GM23338 (cell line): ENCODE results near the gene CCNYL1.

Source experiments
- CREB1 ChIP-seq: fragments of 250-450 bp; sonication (Bioruptor Pico); IDR thresholded peaks from 2 replicates; pipeline ENCODE4 v1.5.0; 2020; ENCODE audit warnings: low read depth, mild to moderate bottlenecking, moderate library complexity
- EZH2 ChIP-seq: fragments of 200-600 bp; sonication (generic); IDR thresholded peaks from one replicate; pipeline ENCODE4 v1.8.0; 2017; ENCODE audit warnings: antibody characterized with exemption, mild to moderate bottlenecking, low read depth; ENCODE audit not compliant: unreplicated experiment
- EZH2phosphoT487 ChIP-seq: fragments of 200-600 bp; sonication (generic); IDR thresholded peaks from one replicate; pipeline ENCODE4 v1.8.1; 2018; ENCODE audit warnings: antibody characterized with exemption; ENCODE audit not compliant: unreplicated experiment
- JUNB ChIP-seq: IDR thresholded peaks from one replicate; pipeline ENCODE4 v1.6.1; 2016; ENCODE audit warnings: antibody characterized with exemption; ENCODE audit not compliant: unreplicated experiment
- POLR2AphosphoS5 ChIP-seq: IDR thresholded peaks from 2 replicates; pipeline ENCODE4 v1.6.1; 2016; ENCODE audit warnings: antibody characterized with exemption, low read depth
- STAT1 ChIP-seq: IDR thresholded peaks from one replicate; pipeline ENCODE4 v1.6.1; 2016; ENCODE audit warnings: antibody characterized with exemption; ENCODE audit not compliant: unreplicated experiment
- ZNF114 ChIP-seq: fragments of 250-450 bp; sonication (Bioruptor Pico); IDR thresholded peaks from 2 replicates; pipeline ENCODE4 v1.5.0; 2020; ENCODE audit warnings: mild to moderate bottlenecking, moderate library complexity
- TF ChIP-seq, protein P1 (sequence below), 2 experiments: fragments of 200-600 bp in 1 of 2; sonication (generic) in 1 of 2; conservative IDR thresholded peaks; 2 replicates each; pipeline versions ENCODE4 v1.5.1 to v1.6.1; 2016 to 2017; ENCODE audit warnings: antibody characterized with exemption in 2 of 2, low read depth in 2 of 2, mild to moderate bottlenecking in 2 of 2, moderate library complexity in 1 of 2
- TF ChIP-seq, protein P2 (sequence below): IDR thresholded peaks from 2 replicates; pipeline ENCODE4 v1.6.1; 2016; ENCODE audit warnings: antibody characterized with exemption
- TF ChIP-seq, protein P3 (sequence below): IDR thresholded peaks from one replicate; pipeline ENCODE4 v1.6.1; 2018; ENCODE audit warnings: antibody characterized with exemption; ENCODE audit not compliant: unreplicated experiment

DNA sequence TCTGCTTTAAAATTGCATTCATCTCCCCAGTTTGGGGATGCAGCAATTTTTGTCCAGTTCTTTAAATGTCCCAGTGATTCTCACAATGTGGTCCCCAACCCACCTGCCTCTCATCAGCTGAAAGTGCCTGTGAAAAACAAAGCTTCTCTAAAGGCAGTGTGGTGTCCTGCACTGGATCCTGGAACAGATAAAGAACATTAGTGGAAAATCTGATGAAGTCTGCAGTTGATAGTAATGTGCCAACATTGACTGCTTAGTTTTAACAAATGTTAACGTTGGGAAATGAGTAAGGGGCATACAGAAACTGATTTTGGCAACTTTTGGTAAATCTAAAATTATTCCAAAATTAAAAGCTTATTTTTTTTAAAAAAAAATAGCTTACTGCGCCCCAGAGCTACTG is 49.0 kb downstream of the CCNYL1 start:
- TF ChIP-seq, protein P1, sequence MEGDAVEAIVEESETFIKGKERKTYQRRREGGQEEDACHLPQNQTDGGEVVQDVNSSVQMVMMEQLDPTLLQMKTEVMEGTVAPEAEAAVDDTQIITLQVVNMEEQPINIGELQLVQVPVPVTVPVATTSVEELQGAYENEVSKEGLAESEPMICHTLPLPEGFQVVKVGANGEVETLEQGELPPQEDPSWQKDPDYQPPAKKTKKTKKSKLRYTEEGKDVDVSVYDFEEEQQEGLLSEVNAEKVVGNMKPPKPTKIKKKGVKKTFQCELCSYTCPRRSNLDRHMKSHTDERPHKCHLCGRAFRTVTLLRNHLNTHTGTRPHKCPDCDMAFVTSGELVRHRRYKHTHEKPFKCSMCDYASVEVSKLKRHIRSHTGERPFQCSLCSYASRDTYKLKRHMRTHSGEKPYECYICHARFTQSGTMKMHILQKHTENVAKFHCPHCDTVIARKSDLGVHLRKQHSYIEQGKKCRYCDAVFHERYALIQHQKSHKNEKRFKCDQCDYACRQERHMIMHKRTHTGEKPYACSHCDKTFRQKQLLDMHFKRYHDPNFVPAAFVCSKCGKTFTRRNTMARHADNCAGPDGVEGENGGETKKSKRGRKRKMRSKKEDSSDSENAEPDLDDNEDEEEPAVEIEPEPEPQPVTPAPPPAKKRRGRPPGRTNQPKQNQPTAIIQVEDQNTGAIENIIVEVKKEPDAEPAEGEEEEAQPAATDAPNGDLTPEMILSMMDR (conservative IDR thresholded peaks at IDR 0.05; ENCODE audit: low read depth in 2 of 2) = no peak
- TF ChIP-seq EZH2 (no peak), POLR2AphosphoS5 (no peak), EZH2phosphoT487 (no peak), STAT1 (no peak), JUNB (no peak), CREB1 (CRISPR knock-in tag) (no peak), ZNF114 (CRISPR knock-in tag) (no peak)
- TF ChIP-seq, protein P2, sequence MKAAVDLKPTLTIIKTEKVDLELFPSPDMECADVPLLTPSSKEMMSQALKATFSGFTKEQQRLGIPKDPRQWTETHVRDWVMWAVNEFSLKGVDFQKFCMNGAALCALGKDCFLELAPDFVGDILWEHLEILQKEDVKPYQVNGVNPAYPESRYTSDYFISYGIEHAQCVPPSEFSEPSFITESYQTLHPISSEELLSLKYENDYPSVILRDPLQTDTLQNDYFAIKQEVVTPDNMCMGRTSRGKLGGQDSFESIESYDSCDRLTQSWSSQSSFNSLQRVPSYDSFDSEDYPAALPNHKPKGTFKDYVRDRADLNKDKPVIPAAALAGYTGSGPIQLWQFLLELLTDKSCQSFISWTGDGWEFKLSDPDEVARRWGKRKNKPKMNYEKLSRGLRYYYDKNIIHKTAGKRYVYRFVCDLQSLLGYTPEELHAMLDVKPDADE = no peak
- TF ChIP-seq, protein P3, sequence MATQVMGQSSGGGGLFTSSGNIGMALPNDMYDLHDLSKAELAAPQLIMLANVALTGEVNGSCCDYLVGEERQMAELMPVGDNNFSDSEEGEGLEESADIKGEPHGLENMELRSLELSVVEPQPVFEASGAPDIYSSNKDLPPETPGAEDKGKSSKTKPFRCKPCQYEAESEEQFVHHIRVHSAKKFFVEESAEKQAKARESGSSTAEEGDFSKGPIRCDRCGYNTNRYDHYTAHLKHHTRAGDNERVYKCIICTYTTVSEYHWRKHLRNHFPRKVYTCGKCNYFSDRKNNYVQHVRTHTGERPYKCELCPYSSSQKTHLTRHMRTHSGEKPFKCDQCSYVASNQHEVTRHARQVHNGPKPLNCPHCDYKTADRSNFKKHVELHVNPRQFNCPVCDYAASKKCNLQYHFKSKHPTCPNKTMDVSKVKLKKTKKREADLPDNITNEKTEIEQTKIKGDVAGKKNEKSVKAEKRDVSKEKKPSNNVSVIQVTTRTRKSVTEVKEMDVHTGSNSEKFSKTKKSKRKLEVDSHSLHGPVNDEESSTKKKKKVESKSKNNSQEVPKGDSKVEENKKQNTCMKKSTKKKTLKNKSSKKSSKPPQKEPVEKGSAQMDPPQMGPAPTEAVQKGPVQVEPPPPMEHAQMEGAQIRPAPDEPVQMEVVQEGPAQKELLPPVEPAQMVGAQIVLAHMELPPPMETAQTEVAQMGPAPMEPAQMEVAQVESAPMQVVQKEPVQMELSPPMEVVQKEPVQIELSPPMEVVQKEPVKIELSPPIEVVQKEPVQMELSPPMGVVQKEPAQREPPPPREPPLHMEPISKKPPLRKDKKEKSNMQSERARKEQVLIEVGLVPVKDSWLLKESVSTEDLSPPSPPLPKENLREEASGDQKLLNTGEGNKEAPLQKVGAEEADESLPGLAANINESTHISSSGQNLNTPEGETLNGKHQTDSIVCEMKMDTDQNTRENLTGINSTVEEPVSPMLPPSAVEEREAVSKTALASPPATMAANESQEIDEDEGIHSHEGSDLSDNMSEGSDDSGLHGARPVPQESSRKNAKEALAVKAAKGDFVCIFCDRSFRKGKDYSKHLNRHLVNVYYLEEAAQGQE = no peak
